ENCODE data around the gene WNT3.
"Not testable (repeated sequence)": the region's sequence is repeated elsewhere in the genome, so short reads cannot be mapped to it uniquely, and the experiment has no call there.

The WNT3 gene

DNA sequence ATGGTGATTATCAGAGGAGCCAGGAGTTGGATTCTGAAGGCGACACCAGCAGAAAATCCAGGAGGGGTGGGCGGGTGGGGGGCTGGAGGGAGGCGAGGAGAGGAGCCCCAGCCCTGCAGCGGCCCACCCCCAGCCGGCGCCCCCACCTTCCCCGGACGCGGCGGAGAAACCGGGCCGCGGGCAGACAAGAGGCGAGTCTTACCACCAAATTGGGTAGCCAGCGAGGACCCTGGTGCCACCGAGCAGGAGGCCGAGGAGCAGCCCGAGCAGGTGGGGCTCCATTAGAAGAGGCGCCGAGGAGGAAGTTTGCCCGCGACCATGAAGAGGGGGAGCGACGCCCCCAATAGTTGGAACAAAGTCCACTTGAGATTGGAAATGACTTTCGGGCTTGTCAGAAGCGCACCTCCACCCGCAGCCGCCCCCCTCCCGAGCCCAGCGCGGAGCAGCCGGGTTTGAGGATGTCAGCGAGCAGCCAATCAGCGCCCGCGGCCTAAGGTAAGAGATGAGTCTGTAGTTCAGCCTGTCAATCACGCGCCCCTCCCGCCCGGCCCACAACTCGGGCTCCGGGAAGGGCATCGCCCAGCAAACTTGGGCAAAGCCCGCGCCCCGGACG lies at the start of gene WNT3:
Gene WNT3, minus strand, starts transcription at position 377 of the 613 bp plus-strand sequence. Its CDS starts 95 bp downstream, at position 282.
- DNase-seq: peak; percentile 82

- DNase-seq: no peak
Measured at GRCh38 chr17:46866747-46867146, 48.3 kb upstream of the WNT3 start.

DNA sequence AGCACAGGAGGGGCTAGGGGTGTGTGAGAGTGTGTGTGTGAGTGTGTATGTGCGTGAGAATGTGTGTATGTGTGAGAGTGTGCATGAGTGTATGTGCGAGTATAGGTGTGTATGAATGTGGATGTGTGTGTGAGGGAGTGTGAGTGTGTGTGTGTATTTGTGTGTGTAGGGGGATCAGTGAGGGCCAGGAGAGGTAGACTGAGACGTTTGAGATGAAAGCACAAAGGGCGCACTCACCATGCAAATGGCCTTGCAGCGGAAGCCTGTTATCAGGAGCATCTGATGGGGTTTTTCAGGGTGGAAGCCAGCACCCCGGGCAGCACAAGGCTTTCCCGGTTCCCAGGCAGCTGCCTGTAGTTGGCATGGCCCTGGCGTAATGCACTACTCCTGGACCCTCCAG lies 47.8 kb upstream of the WNT3 start:
- DNase-seq: no peak

DNA sequence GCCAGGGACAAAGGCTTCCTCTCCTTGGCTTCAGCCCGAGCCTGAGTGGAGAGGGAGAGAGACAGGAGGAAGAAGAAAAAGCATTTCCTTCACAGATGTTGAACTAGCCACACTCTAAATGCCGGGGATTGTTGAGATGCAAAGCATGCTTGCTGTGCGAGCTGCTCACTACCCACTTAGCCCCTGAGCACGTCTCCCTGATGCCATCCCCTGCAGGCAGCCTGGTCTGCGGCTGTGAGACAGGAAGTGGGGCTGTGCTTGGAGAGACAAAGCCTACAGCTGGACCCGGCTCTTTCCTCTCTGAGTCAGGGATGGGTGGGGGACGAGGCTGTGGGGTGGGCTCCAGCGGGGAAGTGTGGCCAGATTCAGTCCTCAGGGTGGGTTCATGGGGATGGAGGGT lies 46.6 kb upstream of the WNT3 start:
- DNase-seq: no peak

DNA sequence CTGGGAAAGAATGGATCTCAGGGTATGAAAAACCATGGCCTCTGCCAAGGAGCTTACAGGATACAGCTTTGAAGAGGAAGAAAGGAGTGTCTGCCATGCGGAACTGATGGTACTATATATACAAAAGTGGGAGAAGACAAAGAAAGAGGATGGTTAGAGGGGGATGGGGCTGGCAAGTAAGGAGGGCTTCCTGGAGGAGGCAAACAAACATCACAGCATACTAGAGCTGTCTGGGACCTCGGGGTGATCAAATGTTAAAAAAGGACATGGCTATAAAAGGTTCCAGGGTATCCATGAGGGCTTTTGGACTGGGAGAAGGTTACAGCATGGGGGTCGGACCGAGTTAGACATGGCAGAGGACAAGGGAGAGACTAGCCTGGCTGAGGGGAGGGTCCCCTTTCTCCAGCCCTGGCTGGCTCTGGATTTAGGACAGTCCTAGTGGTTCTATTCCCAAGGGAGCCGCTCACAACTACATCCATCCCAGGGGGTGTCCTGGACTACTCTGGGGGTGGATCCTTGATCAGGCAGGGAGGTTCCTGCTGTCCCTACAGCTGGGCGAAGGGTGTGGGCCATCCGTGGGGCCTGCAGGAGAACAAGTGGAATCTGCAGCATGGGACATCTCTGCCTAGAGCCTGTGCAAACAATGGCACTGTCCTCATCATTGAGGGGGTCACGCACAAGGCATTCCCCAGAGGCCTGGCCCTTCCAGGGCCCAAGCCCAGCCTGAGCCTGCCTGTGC lies 45.1 kb upstream of the WNT3 start:
- DNase-seq: no peak

- no peak for DNase-seq
Measured at GRCh38 chr17:46862949-46863348, 44.5 kb upstream of the WNT3 start.

GRCh38 chr17:46859996-46860395 lies 41.5 kb upstream of the WNT3 start:
- DNase-seq: no peak

- no peak for DNase-seq
Measured at GRCh38 chr17:46857600-46857999, 39.1 kb upstream of the WNT3 start.

DNA sequence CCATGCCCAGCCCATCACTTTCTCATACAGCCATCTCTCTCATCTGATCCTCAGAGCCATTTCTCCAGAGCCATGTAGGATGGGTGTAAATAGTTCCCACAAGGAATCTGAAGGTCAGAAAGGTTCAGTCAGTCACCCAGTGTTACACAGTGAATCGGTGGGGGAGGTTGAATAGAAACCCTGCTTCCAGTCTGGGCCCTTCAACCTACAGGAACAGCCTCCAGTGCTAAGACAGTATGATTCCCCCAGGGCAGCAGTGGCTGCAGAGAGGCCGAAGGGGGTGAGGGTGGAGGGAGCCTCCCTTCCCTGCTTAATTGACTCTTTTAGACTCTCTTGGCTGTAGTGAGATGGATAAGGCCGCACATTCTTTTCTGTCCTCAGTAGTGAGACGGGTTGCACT lies 36.5 kb upstream of the WNT3 start:
- no peak for DNase-seq

GRCh38 chr17:46854515-46854914 lies 36.0 kb upstream of the WNT3 start:
- no peak for DNase-seq

DNA sequence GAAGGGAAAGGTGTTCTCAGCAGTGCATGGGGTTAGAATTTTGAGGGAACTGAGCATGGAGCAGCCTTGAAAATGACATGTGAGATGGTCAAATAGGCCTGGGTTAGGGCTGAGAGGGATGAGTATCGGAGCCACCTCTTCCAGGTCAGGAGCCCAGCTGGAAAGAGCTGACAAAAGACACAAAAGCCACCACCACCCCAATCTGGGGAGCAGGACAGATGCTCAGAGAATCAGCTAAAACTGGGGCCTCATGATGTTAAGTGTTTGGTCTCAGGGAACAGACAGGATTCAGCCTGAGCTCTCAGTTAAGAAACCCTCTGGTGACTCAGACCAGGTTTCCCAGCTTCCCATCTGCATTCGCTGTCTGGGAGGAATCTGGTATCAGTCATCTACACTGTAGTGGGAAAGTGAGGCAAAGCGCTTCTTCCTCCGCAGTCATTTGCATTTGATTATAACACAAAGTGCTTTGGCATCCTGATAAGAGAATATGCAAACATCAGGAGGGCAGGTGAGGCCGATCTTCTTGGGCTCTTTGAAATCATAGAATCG lies 35.5 kb upstream of the WNT3 start:
- DNase-seq: no peak

DNA sequence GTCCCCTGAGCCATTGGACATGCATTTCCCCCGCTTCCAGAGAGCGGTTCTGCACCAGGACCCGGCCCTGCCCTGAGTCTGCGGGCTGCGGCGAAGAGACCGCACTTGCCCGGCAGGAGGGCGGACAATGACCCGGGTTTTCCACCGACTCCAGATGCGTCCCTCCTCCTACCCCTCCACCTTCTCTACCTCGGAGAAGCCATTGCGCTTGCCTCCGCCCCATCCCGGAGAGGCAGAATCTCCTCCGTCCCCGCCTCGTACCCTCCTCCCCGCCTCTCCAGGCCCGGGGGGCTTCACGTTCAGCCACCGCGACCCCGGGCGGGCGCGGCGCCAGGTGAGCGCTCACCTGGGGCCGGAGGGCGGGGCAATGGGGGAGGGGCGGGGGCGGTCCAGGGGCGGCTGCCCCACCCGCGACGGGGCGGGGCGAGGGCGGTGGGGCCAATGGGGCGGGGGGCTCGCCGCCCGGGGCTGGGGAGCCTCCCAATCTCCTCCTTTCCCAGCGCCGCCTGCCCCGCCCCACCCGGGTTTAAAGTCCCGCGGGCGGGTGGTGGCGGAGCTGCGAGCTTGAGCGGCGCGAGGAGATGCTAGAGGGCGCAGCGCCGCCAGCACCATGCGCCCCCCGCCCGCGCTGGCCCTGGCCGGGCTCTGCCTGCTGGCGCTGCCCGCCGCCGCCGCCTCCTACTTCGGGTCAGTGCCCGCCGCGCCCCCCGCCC lies 32.7 kb upstream of the WNT3 start, which contains the start of gene WNT9B:
Gene WNT9B, plus strand, starts transcription at position 555 of the 713 bp plus-strand sequence. Its CDS starts 56 bp downstream, at position 611.
- DNase-seq: no peak

GRCh38 chr17:46850688-46851028 lies 32.2 kb upstream of the WNT3 start:
- no peak for DNase-seq

- DNase-seq: no peak
Measured at GRCh38 chr17:46848534-46848933, 30.0 kb upstream of the WNT3 start.

- no peak for DNase-seq
Measured at GRCh38 chr17:46847204-46848191, 29.0 kb upstream of the WNT3 start.

DNA sequence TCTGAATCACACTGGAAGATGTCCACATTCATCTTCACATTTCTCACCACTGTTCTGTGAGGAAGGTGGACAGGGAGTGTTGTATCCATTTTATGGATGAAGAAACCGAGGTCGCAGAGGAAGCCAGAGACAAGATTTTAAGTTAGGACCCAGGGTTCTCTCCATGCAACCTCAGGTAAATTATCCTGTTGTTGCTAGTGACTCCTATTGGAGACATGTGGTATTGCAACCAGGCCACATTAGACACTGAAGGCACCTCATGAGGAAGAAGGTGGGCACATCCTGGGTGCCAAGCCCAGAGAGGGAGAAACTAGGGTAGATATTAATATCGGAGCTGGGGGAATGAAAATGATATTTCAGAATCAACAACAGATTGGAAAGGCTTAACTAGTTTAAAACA lies 24.3 kb upstream of the WNT3 start:
- no peak for DNase-seq

- DNase-seq: peak; percentile 72
Measured at GRCh38 chr17:46841561-46842379, 23.3 kb upstream of the WNT3 start.

DNA sequence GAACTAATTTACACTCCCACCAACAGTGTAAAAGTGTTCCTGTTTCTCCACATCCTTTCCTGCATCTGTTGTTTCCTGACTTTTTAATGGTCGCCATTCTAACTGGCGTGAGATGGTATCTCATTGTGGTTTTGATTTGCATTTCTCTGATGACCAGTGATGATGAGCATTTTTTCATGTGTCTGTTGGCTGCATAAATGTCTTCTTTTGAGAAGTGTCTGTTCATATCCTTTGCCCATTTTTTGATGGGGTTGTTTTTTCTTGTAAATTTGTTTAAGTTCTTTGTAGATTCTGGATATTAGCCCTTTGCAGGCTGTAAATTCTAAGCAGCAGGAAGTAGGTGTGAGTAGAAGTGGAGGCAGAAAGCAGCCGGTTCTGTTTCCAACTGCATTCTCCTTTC lies 22.1 kb upstream of the WNT3 start:
- not testable (repeated sequence) for DNase-seq

- no peak for DNase-seq
Measured at GRCh38 chr17:46839211-46839610, 20.7 kb upstream of the WNT3 start.

- DNase-seq: no peak
Measured at GRCh38 chr17:46837521-46837920, 19.0 kb upstream of the WNT3 start.

GRCh38 chr17:46836500-46836899 lies 18.0 kb upstream of the WNT3 start:
- no peak for DNase-seq

DNA sequence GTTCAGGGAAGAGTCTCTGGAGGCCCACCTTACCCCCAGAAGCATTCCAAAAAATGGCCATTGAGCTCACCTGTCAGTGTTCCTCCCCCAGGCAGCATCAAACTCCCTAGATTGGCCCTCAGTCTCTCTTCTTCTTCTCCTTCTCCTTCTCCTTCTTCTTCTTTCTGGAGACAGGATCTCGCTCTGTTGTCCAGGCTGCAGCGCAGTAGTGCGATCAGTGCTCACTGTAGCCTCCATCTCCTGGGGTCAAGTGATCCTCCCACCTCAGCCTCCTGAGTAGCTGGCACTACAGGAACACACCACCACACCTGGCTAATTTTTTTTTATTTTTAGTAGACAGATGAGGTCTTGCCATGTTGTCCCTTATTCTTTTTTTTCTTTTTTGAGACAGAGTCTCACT lies 16.4 kb upstream of the WNT3 start:
- DNase-seq: no peak

All from activated CD8-positive, alpha-beta memory T cell treated with anti-CD3 and anti-CD28 coated beads for 24 hours (primary cell).